IMR-90 (cell line): ENCODE results near the gene CUEDC2.

Experiments used
- BHLHE40 ChIP-seq: fragments of 150-350 bp; IDR thresholded peaks from 2 replicates; pipeline ENCODE4 v1.6.1; 2016; ENCODE audit warnings: mild to moderate bottlenecking, low read depth, low read length
- CEBPB ChIP-seq: IDR thresholded peaks from 2 replicates; pipeline ENCODE4 v1.6.1; 2012; ENCODE audit warnings: low read depth, low read length, improper control_type of control experiment
- ELK1 ChIP-seq: fragments of 150-350 bp; IDR thresholded peaks from 2 replicates; pipeline ENCODE4 v1.6.1; 2016; ENCODE audit warnings: low read depth, mild to moderate bottlenecking, low read length, moderate library complexity, borderline replicate concordance
- MAFK ChIP-seq: IDR thresholded peaks from 2 replicates; pipeline ENCODE4 v1.6.1; 2012; ENCODE audit warnings: low read depth, low read length, improper control_type of control experiment
- MAZ ChIP-seq: IDR thresholded peaks from 2 replicates; pipeline ENCODE4 v1.6.1; 2012; ENCODE audit warnings: low read depth, mild to moderate bottlenecking, low read length, improper control_type of control experiment, moderate library complexity, borderline replicate concordance
- POLR2A ChIP-seq: IDR thresholded peaks from 2 replicates; pipeline ENCODE4 v1.6.1; 2012; ENCODE audit warnings: mild to moderate bottlenecking, low read depth, low read length
- RFX5 ChIP-seq: IDR thresholded peaks from 2 replicates; pipeline ENCODE4 v1.8.0; 2012; ENCODE audit warnings: low read depth, mild to moderate bottlenecking, low read length, moderate library complexity
- TF ChIP-seq, protein P1 (sequence below): conservative IDR thresholded peaks from 2 replicates; pipeline ENCODE4 v1.5.1; 2012; ENCODE audit warnings: mild to moderate bottlenecking, low read depth, low read length, improper control_type of control experiment
- TF ChIP-seq, protein P2 (sequence below): fragments of 150-350 bp; IDR thresholded peaks from 2 replicates; pipeline ENCODE4 v1.6.1; 2017; ENCODE audit warnings: mild to moderate bottlenecking, antibody characterized with exemption, low read length, low read depth

DNA sequence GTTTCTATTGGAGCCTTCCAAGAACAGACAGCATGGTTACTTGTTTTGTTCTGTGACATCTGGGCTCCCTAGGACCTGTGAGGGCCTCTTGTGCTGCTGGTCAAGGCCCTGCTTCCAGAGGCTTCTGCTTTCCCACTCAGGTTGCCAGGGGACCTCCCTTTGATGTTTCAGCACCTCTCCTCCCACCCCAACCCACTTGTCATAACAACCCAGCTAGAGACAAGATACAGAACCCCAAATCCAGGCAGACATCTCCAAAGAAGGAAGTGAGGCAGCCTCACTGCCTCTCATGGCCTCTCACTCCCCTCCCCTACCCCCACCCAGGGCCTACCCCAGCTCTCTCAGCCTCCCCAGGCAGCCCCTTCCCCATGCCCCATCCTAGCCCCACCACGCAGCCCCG, 25.6 kb downstream of the CUEDC2 start:
- TF ChIP-seq ELK1 (no peak), CEBPB (no peak), MAZ (no peak), POLR2A (no peak), RFX5 (no peak), BHLHE40 (no peak), MAFK (no peak)
- TF ChIP-seq, protein P1, sequence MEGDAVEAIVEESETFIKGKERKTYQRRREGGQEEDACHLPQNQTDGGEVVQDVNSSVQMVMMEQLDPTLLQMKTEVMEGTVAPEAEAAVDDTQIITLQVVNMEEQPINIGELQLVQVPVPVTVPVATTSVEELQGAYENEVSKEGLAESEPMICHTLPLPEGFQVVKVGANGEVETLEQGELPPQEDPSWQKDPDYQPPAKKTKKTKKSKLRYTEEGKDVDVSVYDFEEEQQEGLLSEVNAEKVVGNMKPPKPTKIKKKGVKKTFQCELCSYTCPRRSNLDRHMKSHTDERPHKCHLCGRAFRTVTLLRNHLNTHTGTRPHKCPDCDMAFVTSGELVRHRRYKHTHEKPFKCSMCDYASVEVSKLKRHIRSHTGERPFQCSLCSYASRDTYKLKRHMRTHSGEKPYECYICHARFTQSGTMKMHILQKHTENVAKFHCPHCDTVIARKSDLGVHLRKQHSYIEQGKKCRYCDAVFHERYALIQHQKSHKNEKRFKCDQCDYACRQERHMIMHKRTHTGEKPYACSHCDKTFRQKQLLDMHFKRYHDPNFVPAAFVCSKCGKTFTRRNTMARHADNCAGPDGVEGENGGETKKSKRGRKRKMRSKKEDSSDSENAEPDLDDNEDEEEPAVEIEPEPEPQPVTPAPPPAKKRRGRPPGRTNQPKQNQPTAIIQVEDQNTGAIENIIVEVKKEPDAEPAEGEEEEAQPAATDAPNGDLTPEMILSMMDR = no peak
- TF ChIP-seq, protein P2, sequence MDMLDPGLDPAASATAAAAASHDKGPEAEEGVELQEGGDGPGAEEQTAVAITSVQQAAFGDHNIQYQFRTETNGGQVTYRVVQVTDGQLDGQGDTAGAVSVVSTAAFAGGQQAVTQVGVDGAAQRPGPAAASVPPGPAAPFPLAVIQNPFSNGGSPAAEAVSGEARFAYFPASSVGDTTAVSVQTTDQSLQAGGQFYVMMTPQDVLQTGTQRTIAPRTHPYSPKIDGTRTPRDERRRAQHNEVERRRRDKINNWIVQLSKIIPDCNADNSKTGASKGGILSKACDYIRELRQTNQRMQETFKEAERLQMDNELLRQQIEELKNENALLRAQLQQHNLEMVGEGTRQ = no peak
